GM12878 (cell line): ENCODE data around the gene UGT1A8. TPM values are rescaled to one million over a fixed set of nuclear protein-coding genes. Genes with fewer than 3 reads are reported as not detected.

Source experiments
- ATAC-seq: fragments of 200-7000 bp; cut with Tn5 transposase; 3 replicates; pipeline ENCODE4 v1.9.1; 2020; ENCODE audit warnings: mild to moderate bottlenecking, moderate library complexity
- BruUV-seq: library from RNA; stranded (reverse); fragments of 400-500 nt; replicated peaks from 2 replicates; lab custom pipeline; 2021; lab: Mats Ljungman, UMichigan
- CTCF ChIA-PET: fragments of 300-600 bp; sonication (Branson Sonifier 250); formaldehyde crosslinking; extraction: SDS; loops from one replicate; lab custom pipeline; 2021; ENCODE audit warnings: inconsistent platforms; lab: Yijun Ruan, JAX
- POLR2A ChIA-PET: fragments of 350-600 bp; formaldehyde crosslinking; extraction: SDS; loops from one replicate; lab custom pipeline; 2021; ENCODE audit warnings: inconsistent platforms; lab: Charles Lee
- RAD21 ChIA-PET: fragments of 300-600 bp; sonication (Branson Sonifier 250); formaldehyde crosslinking; loops from one replicate; lab custom pipeline; 2023; ENCODE audit warnings: antibody characterized with exemption; ENCODE audit not compliant: unreplicated experiment; lab: Charles Lee
- SMC1A ChIA-PET: fragments of 300-600 bp; sonication (Branson Sonifier 250); formaldehyde crosslinking; loops from one replicate; lab custom pipeline; 2023; ENCODE audit not compliant: unreplicated experiment, uncharacterized antibody; lab: Charles Lee
- DNase-seq: peaks from one replicate; pipeline ENCODE4 v3.0.0-alpha.2; 2011; ENCODE audit warnings: low read depth, low spot score
- FAIRE-seq: peaks from 3 replicates; lab custom pipeline; 2011; peaks lifted over from hg19 to GRCh38; lab: Jason Lieb, UNC
- H2AFZ ChIP-seq: 2 replicates; pipeline ENCODE4 v1.6.0; 2011; ENCODE audit warnings: low read depth, low read length, control low read depth; ENCODE audit not compliant: control insufficient read depth
- H3K27ac ChIP-seq: 2 replicates; pipeline ENCODE4 v1.5.1; 2011; ENCODE audit warnings: control low read depth; ENCODE audit not compliant: control insufficient read depth, insufficient read depth
- H3K27me3 ChIP-seq, 2 experiments: replicated peaks in 1 of 2; 2 replicates each; pipeline versions ENCODE4 v1.6.0 to v1.6.1; 2011; ENCODE audit warnings: low read length in 1 of 2; ENCODE audit not compliant: control insufficient read depth in 2 of 2, insufficient read depth in 2 of 2
- H3K36me3 ChIP-seq, 2 experiments: 2 replicates each; pipeline ENCODE4 v1.5.1; 2011; ENCODE audit warnings: low read length in 1 of 2; ENCODE audit not compliant: control insufficient read depth in 2 of 2, insufficient read depth in 2 of 2
- H3K4me1 ChIP-seq: 2 replicates; pipeline ENCODE4 v1.6.1; 2011; ENCODE audit warnings: mild to moderate bottlenecking, low read length, moderate library complexity, mixed read lengths; ENCODE audit not compliant: control insufficient read depth, insufficient read depth
- H3K4me2 ChIP-seq: 2 replicates; pipeline ENCODE4 v1.6.0; 2011; ENCODE audit warnings: control low read depth; ENCODE audit not compliant: control insufficient read depth, insufficient read depth
- H3K4me3 ChIP-seq: fragments of 200-600 bp; sonication (generic); 2 replicates; pipeline ENCODE4 v1.5.1; 2016
- H3K79me2 ChIP-seq: 2 replicates; pipeline ENCODE4 v1.6.0; 2011; ENCODE audit warnings: low read length; ENCODE audit not compliant: control insufficient read depth, insufficient read depth
- H3K9ac ChIP-seq: 2 replicates; pipeline ENCODE4 v1.8.0; 2011; ENCODE audit warnings: low read length, control low read depth, mixed read lengths; ENCODE audit not compliant: control insufficient read depth, insufficient read depth
- H3K9me3 ChIP-seq: replicated peaks from 3 replicates; pipeline ENCODE4 v1.5.1; 2011; ENCODE audit warnings: mild to moderate bottlenecking, low read length; ENCODE audit not compliant: control insufficient read depth, insufficient read depth
- H4K20me1 ChIP-seq: 2 replicates; pipeline ENCODE4 v1.6.0; 2011; ENCODE audit not compliant: control insufficient read depth, insufficient read depth
- CBX5 ChIP-seq: sonication (generic); IDR thresholded peaks from 2 replicates; pipeline ENCODE4 v1.6.1; 2016; ENCODE audit warnings: low read depth, moderate library complexity, mild to moderate bottlenecking, inconsistent platforms
- DPF2 ChIP-seq: fragments of 450-650 bp; IDR thresholded peaks from 2 replicates; pipeline ENCODE4 v1.6.1; 2017; ENCODE audit warnings: mild to moderate bottlenecking
- IRF5 ChIP-seq: fragments of 450-650 bp; IDR thresholded peaks from 2 replicates; pipeline ENCODE4 v1.6.1; 2017; ENCODE audit warnings: borderline replicate concordance
- NBN ChIP-seq: fragments of 450-650 bp; IDR thresholded peaks from 2 replicates; pipeline ENCODE4 v1.6.1; 2016
- NFXL1 ChIP-seq: fragments of 450-650 bp; IDR thresholded peaks from 2 replicates; pipeline ENCODE4 v1.6.1; 2017; ENCODE audit warnings: antibody characterized with exemption, mild to moderate bottlenecking, borderline replicate concordance
- POLR2A ChIP-seq: IDR thresholded peaks from 2 replicates; pipeline ENCODE4 v1.6.1; 2011; ENCODE audit warnings: low read depth, mild to moderate bottlenecking, low read length
- RAD51 ChIP-seq: fragments of 450-650 bp; IDR thresholded peaks from 2 replicates; pipeline ENCODE4 v1.6.1; 2016; ENCODE audit warnings: moderate library complexity, mild to moderate bottlenecking, inconsistent platforms
- RBBP5 ChIP-seq: fragments of 200-600 bp; sonication (generic); conservative IDR thresholded peaks from 2 replicates; pipeline ENCODE4 v1.6.1; 2016
- SIN3A ChIP-seq: IDR thresholded peaks from 2 replicates; pipeline ENCODE4 v1.6.1; 2012; ENCODE audit warnings: low read depth, low read length, improper control_type of control experiment
- SMAD5 ChIP-seq: IDR thresholded peaks from 2 replicates; pipeline ENCODE4 v1.6.1; 2016; ENCODE audit warnings: antibody characterized with exemption, low read depth
- SUZ12 ChIP-seq: fragments of 200-600 bp; sonication (generic); IDR thresholded peaks from one replicate; pipeline ENCODE4 v1.6.1; 2018; ENCODE audit warnings: antibody characterized with exemption, mild to moderate bottlenecking; ENCODE audit not compliant: unreplicated experiment
- WGBS: methylation state at CpG from one replicate; pipeline ENCODE4 v1.1.6; 2016; ENCODE audit warnings: low lambda C conversion rate; ENCODE audit not compliant: insufficient replicate concordance, insufficient coverage; ENCODE audit errors: missing lambda C conversion rate; 5-methylcytosine and 5-hydroxymethylcytosine counted together
- in situ Hi-C: fragments of 300-500 bp; cut with MboI; formaldehyde crosslinking; loops from 9 replicates; pipeline ENCODE4 v1.14.3; 2018; ENCODE audit warnings: mixed read lengths
- intact Hi-C: fragments of 100-400 bp; cut with micrococcal nuclease; formaldehyde crosslinking; loops from one replicate; pipeline ENCODE4 v1.14.2; 2022; ENCODE audit not compliant: unreplicated experiment
- polyA plus RNA-seq, 11 experiments: library from polyadenylated mRNA; depleted of rRNA in 4 of 11; unstranded in 6 of 11; stranded (reverse) in 5 of 11; fragments of >200 nt; fragmentation: Nextera tagmentation in 4 of 11; fragmentation: Illumina TruSeq in 1 of 11; extraction: Ambion mirVana in 4 of 11; extraction: Trizol in 1 of 11; gene quantifications; 1 replicate in 1 of 11; 2 replicates in 10 of 11; pipeline versions ENCODE4 v1.2.1 to v1.2.3, GENCODE V29; 2011 to 2016; ENCODE audit warnings: inconsistent platforms in 2 of 11, missing spikeins in 2 of 11, low read depth in 1 of 11
- total RNA-seq, 4 experiments: library from RNA; depleted of rRNA in 3 of 4; stranded (reverse); fragments of >200 nt in 3 of 4; fragmentation: Illumina TruSeq in 1 of 4; extraction: Trizol in 1 of 4; gene quantifications; 2 replicates each; pipeline versions ENCODE4 v1.2.1 to v1.2.3, GENCODE V29; 2013 to 2021

Gene UGT1A8
- total and polyA plus RNA-seq, 10 of the 15 experiments (the other 5 are each of a cell fraction or from before 2014, with no cell fraction given) = not detected

GRCh38 chr2:233698740-233699139, 81.3 kb downstream of the UGT1A8 start:
- in situ Hi-C loops (no loop called here), intact Hi-C loops (no loop called here)
- ChIA-PET SMC1A (interaction anchor here (1.0 kb wide), 1 partner anchor 44 kb away, joined by 3 read pairs; no protein-coding TSS in a partner anchor), CTCF (no interaction called here), RAD21 (no interaction called here), POLR2A (no interaction called here)
- Histone ChIP-seq H3K9ac (no peak overlapping the region), H3K4me1 (no peaks in the 10 kb centered on the region), H4K20me1 (no peaks in the 10 kb centered on the region), H3K27ac (no peak overlapping the region), H3K79me2 (no peaks in the 10 kb centered on the region), H3K27me3 (no peaks in the 10 kb centered on the region), H3K4me3 (no peak overlapping the region), H3K9me3 (no peaks in the 10 kb centered on the region), H2AFZ (no peak overlapping the region), H3K4me2 (no peak overlapping the region), H3K36me3 (no peaks in the 10 kb centered on the region)
- DNase-seq (no peak), FAIRE-seq (no peak), ATAC-seq (no peak)
- no peak for TF ChIP-seq NBN
- TF ChIP-seq NFXL1 = no peak
- no peak for TF ChIP-seq POLR2A
- TF ChIP-seq IRF5 = no peak
- no peak for TF ChIP-seq RBBP5
- no peak for TF ChIP-seq CBX5
- no peak for TF ChIP-seq RAD51
- no peak for TF ChIP-seq DPF2
- TF ChIP-seq SIN3A = no peak
- no peak for TF ChIP-seq SMAD5
- TF ChIP-seq SUZ12 = no peak
- no TSS peak for BruUV-seq
- 49% methylated on average over 4 of the region's 4 CpGs for WGBS
